ENCODE results near the gene HPN.

HPN gene

GRCh38 chr19:35038623-35039512 is 2.7 kb upstream of the HPN start:
- Histone ChIP-seq H3K9ac (ENCODE audit: low read depth, low read length) (no peak overlapping the region), H3K27me3 (ENCODE audit: control insufficient read depth, insufficient read depth, low read length) (no peaks in the 10 kb centered on the region)

GRCh38 chr19:35039881-35040825 is 1.4 kb upstream of the HPN start:
- no peaks in the 10 kb centered on the region for H3K27me3 ChIP-seq (ENCODE audit: control insufficient read depth, insufficient read depth, low read length)
- no peaks in the 10 kb centered on the region for H3K9me3 ChIP-seq (ENCODE audit: control insufficient read depth, insufficient read depth, low read length)
- H3K27ac ChIP-seq (ENCODE audit: low read depth, low read length), result no peak overlapping the region
- peaks cover 22% of the 10 kb centered on the region for H3K4me1 ChIP-seq (ENCODE audit: control insufficient read depth, insufficient read depth, low read length)
- H3K9ac ChIP-seq (ENCODE audit: low read depth, low read length), result peak overlapping the region; percentile 1; the same call in 1 of the 2 replicates
- H3K4me3 ChIP-seq (ENCODE audit: low read depth, low read length), result peak overlapping the region; percentile 48; the same call in 1 of the 2 replicates
- H3K36me3 ChIP-seq (ENCODE audit: control insufficient read depth, insufficient read depth, low read length), result no peaks in the 10 kb centered on the region

More at GRCh38 chr19:35038623-35039512, 2.7 kb upstream of the HPN start:
- H3K4me3 ChIP-seq (ENCODE audit: low read depth, low read length), result no peak overlapping the region
- H3K27ac ChIP-seq (ENCODE audit: low read depth, low read length), result no peak overlapping the region
- H3K36me3 ChIP-seq (ENCODE audit: control insufficient read depth, insufficient read depth, low read length), result 0 out of 2 replicates have a peak, but pooled peaks cover 4% of the 10 kb centered on the region
- H3K9me3 ChIP-seq (ENCODE audit: control insufficient read depth, insufficient read depth, low read length), result no peaks in the 10 kb centered on the region
- H3K4me1 ChIP-seq (ENCODE audit: control insufficient read depth, insufficient read depth, low read length), result peaks cover 22% of the 10 kb centered on the region

GRCh38 chr19:35040826-35041547 is 534 bp upstream of the HPN start:
- Histone ChIP-seq H3K36me3 (ENCODE audit: control insufficient read depth, insufficient read depth, low read length) (no peaks in the 10 kb centered on the region), H3K4me1 (ENCODE audit: control insufficient read depth, insufficient read depth, low read length) (peaks cover 22% of the 10 kb centered on the region), H3K9ac (ENCODE audit: low read depth, low read length) (peak overlapping the region; percentile 1; the same call in 1 of the 2 replicates), H3K27me3 (ENCODE audit: control insufficient read depth, insufficient read depth, low read length) (no peaks in the 10 kb centered on the region), H3K4me3 (ENCODE audit: low read depth, low read length) (peak overlapping the region; percentile 48), H3K27ac (ENCODE audit: low read depth, low read length) (peak overlapping the region; percentile 70), H3K9me3 (ENCODE audit: control insufficient read depth, insufficient read depth, low read length) (no peaks in the 10 kb centered on the region)

GRCh38 chr19:35042056-35042730 is 672 bp downstream of the HPN start:
- peak overlapping the region; percentile 66 for H3K4me3 ChIP-seq (ENCODE audit: low read depth, low read length)
- H3K9ac ChIP-seq (ENCODE audit: low read depth, low read length), result peak overlapping the region; percentile 53
- no peaks in the 10 kb centered on the region for H3K36me3 ChIP-seq (ENCODE audit: control insufficient read depth, insufficient read depth, low read length)
- H3K27ac ChIP-seq (ENCODE audit: low read depth, low read length), result no peak overlapping the region
- peaks cover 22% of the 10 kb centered on the region for H3K4me1 ChIP-seq (ENCODE audit: control insufficient read depth, insufficient read depth, low read length)
- H3K9me3 ChIP-seq (ENCODE audit: control insufficient read depth, insufficient read depth, low read length), result no peaks in the 10 kb centered on the region
- no peaks in the 10 kb centered on the region for H3K27me3 ChIP-seq (ENCODE audit: control insufficient read depth, insufficient read depth, low read length)

GRCh38 chr19:35042954-35043604 is 1.6 kb downstream of the HPN start:
- Histone ChIP-seq H3K9ac (ENCODE audit: low read depth, low read length) (no peak overlapping the region), H3K4me1 (ENCODE audit: control insufficient read depth, insufficient read depth, low read length) (peaks cover 22% of the 10 kb centered on the region), H3K27ac (ENCODE audit: low read depth, low read length) (no peak overlapping the region)

GRCh38 chr19:35043906-35044305 is 2.4 kb downstream of the HPN start:
- Histone ChIP-seq H3K27me3 (ENCODE audit: control insufficient read depth, insufficient read depth, low read length) (no peaks in the 10 kb centered on the region), H3K9me3 (ENCODE audit: control insufficient read depth, insufficient read depth, low read length) (no peaks in the 10 kb centered on the region), H3K36me3 (ENCODE audit: control insufficient read depth, insufficient read depth, low read length) (no peaks in the 10 kb centered on the region), H3K27ac (ENCODE audit: low read depth, low read length) (no peak overlapping the region), H3K4me1 (ENCODE audit: control insufficient read depth, insufficient read depth, low read length) (peaks cover 22% of the 10 kb centered on the region), H3K4me3 (ENCODE audit: low read depth, low read length) (no peak overlapping the region), H3K9ac (ENCODE audit: low read depth, low read length) (no peak overlapping the region)

More at GRCh38 chr19:35042954-35043604, 1.6 kb downstream of the HPN start:
- Histone ChIP-seq H3K9me3 (ENCODE audit: control insufficient read depth, insufficient read depth, low read length) (no peaks in the 10 kb centered on the region), H3K36me3 (ENCODE audit: control insufficient read depth, insufficient read depth, low read length) (no peaks in the 10 kb centered on the region), H3K27me3 (ENCODE audit: control insufficient read depth, insufficient read depth, low read length) (no peaks in the 10 kb centered on the region), H3K4me3 (ENCODE audit: low read depth, low read length) (no peak overlapping the region)

- Histone ChIP-seq H3K9ac (ENCODE audit: low read depth, low read length) (no peak overlapping the region), H3K4me1 (ENCODE audit: control insufficient read depth, insufficient read depth, low read length) (peaks cover 16% of the 10 kb centered on the region), H3K9me3 (ENCODE audit: control insufficient read depth, insufficient read depth, low read length) (no peaks in the 10 kb centered on the region), H3K36me3 (ENCODE audit: control insufficient read depth, insufficient read depth, low read length) (no peaks in the 10 kb centered on the region), H3K4me3 (ENCODE audit: low read depth, low read length) (no peak overlapping the region), H3K27ac (ENCODE audit: low read depth, low read length) (no peak overlapping the region), H3K27me3 (ENCODE audit: control insufficient read depth, insufficient read depth, low read length) (no peaks in the 10 kb centered on the region)
These were observed 3.0 kb downstream of the HPN start for GRCh38 chr19:35044317-35045117.

- no peaks in the 10 kb centered on the region for H3K9me3 ChIP-seq (ENCODE audit: control insufficient read depth, insufficient read depth, low read length)
- H3K9ac ChIP-seq (ENCODE audit: low read depth, low read length), result no peak overlapping the region
- peaks cover 4% of the 10 kb centered on the region for H3K36me3 ChIP-seq (ENCODE audit: control insufficient read depth, insufficient read depth, low read length)
- H3K4me3 ChIP-seq (ENCODE audit: low read depth, low read length), result no peak overlapping the region
- H3K4me1 ChIP-seq (ENCODE audit: control insufficient read depth, insufficient read depth, low read length), result peaks cover 9% of the 10 kb centered on the region
- H3K27me3 ChIP-seq (ENCODE audit: control insufficient read depth, insufficient read depth, low read length), result no peaks in the 10 kb centered on the region
- H3K27ac ChIP-seq (ENCODE audit: low read depth, low read length), result no peak overlapping the region
These were observed 4.3 kb downstream of the HPN start for GRCh38 chr19:35045667-35046300.

- no peak overlapping the region for H3K9ac ChIP-seq (ENCODE audit: low read depth, low read length)
- peaks cover 5% of the 10 kb centered on the region; the same call in 1 of the 2 replicates for H3K4me1 ChIP-seq (ENCODE audit: control insufficient read depth, insufficient read depth, low read length)
- no peak overlapping the region for H3K27ac ChIP-seq (ENCODE audit: low read depth, low read length)
- peaks cover 4% of the 10 kb centered on the region for H3K36me3 ChIP-seq (ENCODE audit: control insufficient read depth, insufficient read depth, low read length)
- no peaks in the 10 kb centered on the region for H3K27me3 ChIP-seq (ENCODE audit: control insufficient read depth, insufficient read depth, low read length)
- no peaks in the 10 kb centered on the region for H3K9me3 ChIP-seq (ENCODE audit: control insufficient read depth, insufficient read depth, low read length)
- H3K4me3 ChIP-seq (ENCODE audit: low read depth, low read length), result no peak overlapping the region
These were observed 4.9 kb downstream of the HPN start for GRCh38 chr19:35046461-35046860.
